Measurements from ENCODE around the gene MNX1. TPM values are rescaled to one million over a fixed set of nuclear protein-coding genes. Genes with fewer than 3 reads are reported as not detected.

MNX1 gene
- total RNA-seq, 1 donor from 2014 or later: not detected

DNA sequence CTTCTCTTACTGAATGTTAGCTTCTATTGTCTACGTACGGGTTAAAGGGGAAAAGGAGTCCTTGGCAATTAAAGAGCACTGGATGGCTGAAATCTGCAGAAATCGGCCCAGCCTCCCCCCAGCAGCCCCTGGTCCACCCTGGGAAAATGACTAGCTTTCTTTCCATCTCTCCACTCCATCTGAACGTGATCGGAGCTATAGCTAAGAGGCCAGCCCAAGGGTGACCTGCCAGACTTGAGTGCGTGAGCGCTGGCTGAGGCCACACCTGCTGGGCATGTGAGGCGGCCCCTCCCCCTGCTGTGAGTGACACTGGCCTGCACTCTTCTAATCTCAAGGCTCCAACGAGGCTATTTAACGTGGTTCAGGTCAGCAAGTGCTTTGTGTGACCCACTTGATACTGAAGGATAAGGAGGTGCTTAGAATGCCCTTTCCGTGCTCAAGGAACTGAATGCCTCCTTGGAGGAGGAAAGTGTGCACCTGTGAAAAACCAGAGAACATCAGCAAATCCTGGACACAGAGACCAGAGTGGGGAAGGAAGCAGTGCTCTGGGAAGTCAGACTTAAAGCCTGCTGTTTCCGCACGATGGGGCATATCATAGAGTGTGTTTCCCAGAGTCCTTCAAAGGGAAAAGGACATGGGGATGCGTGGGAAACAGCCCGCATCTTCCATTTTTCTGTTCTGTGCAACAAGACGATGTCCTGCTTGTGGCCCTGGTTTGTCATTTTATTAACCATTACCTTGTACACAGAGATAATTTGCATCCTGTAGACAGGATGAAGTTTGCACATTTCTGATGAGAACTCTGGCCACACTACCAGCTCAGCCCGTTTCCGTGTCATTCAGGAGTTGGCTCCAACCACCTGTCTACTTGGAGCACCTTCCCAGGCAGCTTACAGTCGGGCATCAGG is 12.5 kb upstream of the MNX1 start:
- FAIRE-seq (peak; percentile 70), DNase-seq (ENCODE audit: low read depth) (no peak)
- Histone ChIP-seq H3K4me3 (ENCODE audit: low read depth, low read length) (no peak overlapping the region), H3K36me3 (ENCODE audit: control insufficient read depth, insufficient read depth, low read length) (no peaks in the 10 kb centered on the region), H3K27me3 (ENCODE audit: control insufficient read depth, insufficient read depth, low read length) (peaks cover 49% of the 10 kb centered on the region)
- TF ChIP-seq, protein P1, sequence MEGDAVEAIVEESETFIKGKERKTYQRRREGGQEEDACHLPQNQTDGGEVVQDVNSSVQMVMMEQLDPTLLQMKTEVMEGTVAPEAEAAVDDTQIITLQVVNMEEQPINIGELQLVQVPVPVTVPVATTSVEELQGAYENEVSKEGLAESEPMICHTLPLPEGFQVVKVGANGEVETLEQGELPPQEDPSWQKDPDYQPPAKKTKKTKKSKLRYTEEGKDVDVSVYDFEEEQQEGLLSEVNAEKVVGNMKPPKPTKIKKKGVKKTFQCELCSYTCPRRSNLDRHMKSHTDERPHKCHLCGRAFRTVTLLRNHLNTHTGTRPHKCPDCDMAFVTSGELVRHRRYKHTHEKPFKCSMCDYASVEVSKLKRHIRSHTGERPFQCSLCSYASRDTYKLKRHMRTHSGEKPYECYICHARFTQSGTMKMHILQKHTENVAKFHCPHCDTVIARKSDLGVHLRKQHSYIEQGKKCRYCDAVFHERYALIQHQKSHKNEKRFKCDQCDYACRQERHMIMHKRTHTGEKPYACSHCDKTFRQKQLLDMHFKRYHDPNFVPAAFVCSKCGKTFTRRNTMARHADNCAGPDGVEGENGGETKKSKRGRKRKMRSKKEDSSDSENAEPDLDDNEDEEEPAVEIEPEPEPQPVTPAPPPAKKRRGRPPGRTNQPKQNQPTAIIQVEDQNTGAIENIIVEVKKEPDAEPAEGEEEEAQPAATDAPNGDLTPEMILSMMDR (IDR thresholded peaks at IDR 0.05; ENCODE audit: insufficient read depth, low read length, severe bottlenecking): no peak

GRCh38 chr7:157021871-157022680 is 11.6 kb upstream of the MNX1 start:
- TF ChIP-seq, protein P1 (IDR thresholded peaks at IDR 0.05; ENCODE audit: insufficient read depth, low read length, severe bottlenecking): no peak
- peaks cover 58% of the 10 kb centered on the region for H3K27me3 ChIP-seq (ENCODE audit: control insufficient read depth, insufficient read depth, low read length)
- DNase-seq (ENCODE audit: low read depth): no peak
- no peak overlapping the region for H3K4me3 ChIP-seq (ENCODE audit: low read depth, low read length)
- no peak for FAIRE-seq
- H3K36me3 ChIP-seq (ENCODE audit: control insufficient read depth, insufficient read depth, low read length): no peaks in the 10 kb centered on the region

- H3K27me3 ChIP-seq (ENCODE audit: control insufficient read depth, insufficient read depth, low read length): peaks cover 65% of the 10 kb centered on the region
- H3K36me3 ChIP-seq (ENCODE audit: control insufficient read depth, insufficient read depth, low read length): no peaks in the 10 kb centered on the region
- H3K4me3 ChIP-seq (ENCODE audit: low read depth, low read length): no peak overlapping the region
- DNase-seq (ENCODE audit: low read depth) (no peak), FAIRE-seq (no peak)
- TF ChIP-seq, protein P1 (IDR thresholded peaks at IDR 0.05; ENCODE audit: insufficient read depth, low read length, severe bottlenecking): no peak
Measured at GRCh38 chr7:157021071-157021870, 10.8 kb upstream of the MNX1 start.

GRCh38 chr7:157020514-157021070 is 10.1 kb upstream of the MNX1 start:
- no peaks in the 10 kb centered on the region for H3K36me3 ChIP-seq (ENCODE audit: control insufficient read depth, insufficient read depth, low read length)
- FAIRE-seq (no peak), DNase-seq (ENCODE audit: low read depth) (no peak)
- H3K27me3 ChIP-seq (ENCODE audit: control insufficient read depth, insufficient read depth, low read length): peaks cover 68% of the 10 kb centered on the region
- TF ChIP-seq, protein P1 (IDR thresholded peaks at IDR 0.05; ENCODE audit: insufficient read depth, low read length, severe bottlenecking): no peak
- no peak overlapping the region for H3K4me3 ChIP-seq (ENCODE audit: low read depth, low read length)

DNA sequence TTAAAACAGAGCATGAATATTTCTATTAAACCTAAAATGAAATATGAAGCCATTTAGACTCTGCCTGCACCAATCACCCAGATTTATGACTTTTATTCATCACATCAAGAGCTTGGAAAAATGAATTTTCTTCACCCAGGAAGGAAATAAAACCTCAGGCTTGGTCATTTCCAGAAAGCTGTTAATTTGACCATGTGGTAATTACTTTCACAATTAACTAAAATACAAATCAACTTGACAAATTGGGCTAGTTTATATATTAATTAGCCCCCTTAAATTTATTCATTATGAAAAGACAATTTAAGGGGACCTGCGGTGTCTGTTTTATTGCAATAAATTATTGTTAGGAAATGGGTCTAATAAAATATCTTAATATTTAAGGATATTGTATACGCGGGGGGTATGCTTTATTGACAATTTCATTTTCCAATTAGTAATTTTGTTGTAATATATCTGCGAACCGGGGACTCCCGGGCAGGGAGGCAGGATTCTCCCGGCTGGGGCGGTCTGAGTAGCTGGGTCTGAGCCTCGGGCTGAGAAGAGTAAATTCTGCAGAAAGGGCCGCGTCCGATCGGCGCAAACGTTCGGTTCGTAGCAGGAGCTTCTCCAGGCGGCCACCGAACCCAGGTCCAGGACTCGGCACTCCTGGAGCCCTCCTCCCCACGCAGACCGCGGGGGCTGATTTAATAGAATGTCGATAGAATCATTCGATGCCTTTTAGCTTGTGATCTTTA is 9.4 kb upstream of the MNX1 start:
- H3K36me3 ChIP-seq (ENCODE audit: control insufficient read depth, insufficient read depth, low read length): no peaks in the 10 kb centered on the region
- FAIRE-seq (no peak), DNase-seq (ENCODE audit: low read depth) (no peak)
- no peak overlapping the region for H3K4me3 ChIP-seq (ENCODE audit: low read depth, low read length)
- TF ChIP-seq, protein P1 (IDR thresholded peaks at IDR 0.05; ENCODE audit: insufficient read depth, low read length, severe bottlenecking): no peak
- peaks cover 68% of the 10 kb centered on the region for H3K27me3 ChIP-seq (ENCODE audit: control insufficient read depth, insufficient read depth, low read length)
